ENCODE measurements around the gene KLF16. TPM values are rescaled to one million over a fixed set of nuclear protein-coding genes. Genes with fewer than 3 reads are reported as not detected.
A peak's percentile ranks its signal among the peaks of the same experiment; 100 is the strongest.

The KLF16 gene
- total and polyA plus RNA-seq, 2 experiments from 2014 or later, result 8.9 to 20.2 TPM

DNA sequence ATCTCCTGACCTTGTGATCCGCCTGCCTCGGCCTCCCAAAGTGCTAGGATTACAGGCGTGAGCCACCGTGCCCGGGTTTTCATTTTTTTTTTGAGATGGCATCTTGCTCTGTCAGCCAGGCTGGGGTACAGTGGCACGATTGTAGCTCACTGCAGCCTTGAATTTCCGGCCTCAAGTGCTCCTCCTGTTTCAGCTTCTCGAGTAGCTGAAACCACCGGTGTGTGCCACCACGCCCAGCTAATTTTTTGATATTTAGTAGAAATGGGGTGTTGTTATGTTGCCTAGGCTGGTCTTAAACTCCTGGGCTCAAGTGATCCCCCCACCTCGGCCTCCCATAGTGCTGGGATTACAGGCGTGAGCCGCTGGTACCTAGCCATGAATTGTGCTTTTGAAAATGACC, 47.7 kb upstream of the KLF16 start (continued):
- TF ChIP-seq, protein P1, sequence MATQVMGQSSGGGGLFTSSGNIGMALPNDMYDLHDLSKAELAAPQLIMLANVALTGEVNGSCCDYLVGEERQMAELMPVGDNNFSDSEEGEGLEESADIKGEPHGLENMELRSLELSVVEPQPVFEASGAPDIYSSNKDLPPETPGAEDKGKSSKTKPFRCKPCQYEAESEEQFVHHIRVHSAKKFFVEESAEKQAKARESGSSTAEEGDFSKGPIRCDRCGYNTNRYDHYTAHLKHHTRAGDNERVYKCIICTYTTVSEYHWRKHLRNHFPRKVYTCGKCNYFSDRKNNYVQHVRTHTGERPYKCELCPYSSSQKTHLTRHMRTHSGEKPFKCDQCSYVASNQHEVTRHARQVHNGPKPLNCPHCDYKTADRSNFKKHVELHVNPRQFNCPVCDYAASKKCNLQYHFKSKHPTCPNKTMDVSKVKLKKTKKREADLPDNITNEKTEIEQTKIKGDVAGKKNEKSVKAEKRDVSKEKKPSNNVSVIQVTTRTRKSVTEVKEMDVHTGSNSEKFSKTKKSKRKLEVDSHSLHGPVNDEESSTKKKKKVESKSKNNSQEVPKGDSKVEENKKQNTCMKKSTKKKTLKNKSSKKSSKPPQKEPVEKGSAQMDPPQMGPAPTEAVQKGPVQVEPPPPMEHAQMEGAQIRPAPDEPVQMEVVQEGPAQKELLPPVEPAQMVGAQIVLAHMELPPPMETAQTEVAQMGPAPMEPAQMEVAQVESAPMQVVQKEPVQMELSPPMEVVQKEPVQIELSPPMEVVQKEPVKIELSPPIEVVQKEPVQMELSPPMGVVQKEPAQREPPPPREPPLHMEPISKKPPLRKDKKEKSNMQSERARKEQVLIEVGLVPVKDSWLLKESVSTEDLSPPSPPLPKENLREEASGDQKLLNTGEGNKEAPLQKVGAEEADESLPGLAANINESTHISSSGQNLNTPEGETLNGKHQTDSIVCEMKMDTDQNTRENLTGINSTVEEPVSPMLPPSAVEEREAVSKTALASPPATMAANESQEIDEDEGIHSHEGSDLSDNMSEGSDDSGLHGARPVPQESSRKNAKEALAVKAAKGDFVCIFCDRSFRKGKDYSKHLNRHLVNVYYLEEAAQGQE (IDR thresholded peaks at IDR 0.05; ENCODE audit: unreplicated experiment), result no peak
- TF ChIP-seq JUNB (IDR thresholded peaks at IDR 0.05; ENCODE audit: unreplicated experiment) (no peak), POLR2AphosphoS5 (IDR thresholded peaks at IDR 0.05; ENCODE audit: low read depth) (no peak)
- TF ChIP-seq, protein P2, sequence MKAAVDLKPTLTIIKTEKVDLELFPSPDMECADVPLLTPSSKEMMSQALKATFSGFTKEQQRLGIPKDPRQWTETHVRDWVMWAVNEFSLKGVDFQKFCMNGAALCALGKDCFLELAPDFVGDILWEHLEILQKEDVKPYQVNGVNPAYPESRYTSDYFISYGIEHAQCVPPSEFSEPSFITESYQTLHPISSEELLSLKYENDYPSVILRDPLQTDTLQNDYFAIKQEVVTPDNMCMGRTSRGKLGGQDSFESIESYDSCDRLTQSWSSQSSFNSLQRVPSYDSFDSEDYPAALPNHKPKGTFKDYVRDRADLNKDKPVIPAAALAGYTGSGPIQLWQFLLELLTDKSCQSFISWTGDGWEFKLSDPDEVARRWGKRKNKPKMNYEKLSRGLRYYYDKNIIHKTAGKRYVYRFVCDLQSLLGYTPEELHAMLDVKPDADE (IDR thresholded peaks at IDR 0.05), result no peak

DNA sequence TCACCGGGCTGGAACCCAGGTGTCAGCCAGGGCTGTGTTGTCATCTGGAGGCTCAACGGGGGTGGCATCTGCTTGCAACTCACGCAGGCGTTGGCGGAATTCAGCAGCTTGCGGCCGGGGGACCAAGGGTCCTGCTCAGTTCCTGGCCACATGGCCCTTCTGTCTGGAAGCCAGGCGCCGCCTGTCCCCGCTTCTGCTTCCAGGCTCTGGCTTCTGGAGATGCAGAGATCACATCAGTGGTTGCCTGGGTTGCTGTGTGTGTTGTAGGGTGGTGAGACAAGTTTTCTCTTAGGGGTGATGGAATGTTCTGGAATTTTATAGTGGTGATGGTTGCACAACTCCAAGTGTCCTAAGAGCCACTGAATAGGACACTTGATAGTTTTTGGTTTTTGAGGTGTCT, 46.8 kb upstream of the KLF16 start:
- H3K4me1 Mint-ChIP-seq, result 0 out of 3 replicates have a peak, but pooled peaks cover 6% of the 10 kb centered on the region
- Histone ChIP-seq H3K4me3 (no peak overlapping the region), H3K4me1 (ENCODE audit: insufficient read depth) (peaks cover 3% of the 10 kb centered on the region; the same call in 1 of the 2 replicates), H3K27me3 (ENCODE audit: insufficient read depth) (no peaks in the 10 kb centered on the region), H3K4me2 (no peak overlapping the region), H3K79me2 (replicated peaks; ENCODE audit: insufficient read depth) (peaks cover 76% of the 10 kb centered on the region), H3F3A (replicated peaks; ENCODE audit: low read depth) (peaks cover 4% of the 10 kb centered on the region), H2AFZ (no peak overlapping the region), H3K27ac (ENCODE audit: low read depth) (no peak overlapping the region), H3K36me3 (ENCODE audit: insufficient read depth) (no peaks in the 10 kb centered on the region), H3K9me2 (ENCODE audit: insufficient read depth) (no peaks in the 10 kb centered on the region), H4K20me1 (replicated peaks; ENCODE audit: insufficient read depth) (peaks cover 7% of the 10 kb centered on the region)
- no peak for ATAC-seq
- DNase-seq (ENCODE audit: low spot score), result no peak
- peaks cover 18% of the 10 kb centered on the region for H3K36me3 Mint-ChIP-seq (ENCODE audit: low read depth)
- H3K9me3 Mint-ChIP-seq, result peaks cover 2% of the 10 kb centered on the region; the same call in 1 of the 3 replicates
- H3K4me3 Mint-ChIP-seq, result no peak overlapping the region; the same call in 2 of the 3 replicates
- peaks cover 11% of the 10 kb centered on the region for H3K27me3 Mint-ChIP-seq (ENCODE audit: insufficient read depth, low read depth, poor library complexity)
- peak overlapping the region; percentile 36; the same call in 1 of the 2 replicates for H3K27ac Mint-ChIP-seq
- no peak for TF ChIP-seq JUNB (IDR thresholded peaks at IDR 0.05; ENCODE audit: unreplicated experiment)
- no peak for TF ChIP-seq POLR2AphosphoS5 (IDR thresholded peaks at IDR 0.05; ENCODE audit: low read depth)
- TF ChIP-seq, protein P3, sequence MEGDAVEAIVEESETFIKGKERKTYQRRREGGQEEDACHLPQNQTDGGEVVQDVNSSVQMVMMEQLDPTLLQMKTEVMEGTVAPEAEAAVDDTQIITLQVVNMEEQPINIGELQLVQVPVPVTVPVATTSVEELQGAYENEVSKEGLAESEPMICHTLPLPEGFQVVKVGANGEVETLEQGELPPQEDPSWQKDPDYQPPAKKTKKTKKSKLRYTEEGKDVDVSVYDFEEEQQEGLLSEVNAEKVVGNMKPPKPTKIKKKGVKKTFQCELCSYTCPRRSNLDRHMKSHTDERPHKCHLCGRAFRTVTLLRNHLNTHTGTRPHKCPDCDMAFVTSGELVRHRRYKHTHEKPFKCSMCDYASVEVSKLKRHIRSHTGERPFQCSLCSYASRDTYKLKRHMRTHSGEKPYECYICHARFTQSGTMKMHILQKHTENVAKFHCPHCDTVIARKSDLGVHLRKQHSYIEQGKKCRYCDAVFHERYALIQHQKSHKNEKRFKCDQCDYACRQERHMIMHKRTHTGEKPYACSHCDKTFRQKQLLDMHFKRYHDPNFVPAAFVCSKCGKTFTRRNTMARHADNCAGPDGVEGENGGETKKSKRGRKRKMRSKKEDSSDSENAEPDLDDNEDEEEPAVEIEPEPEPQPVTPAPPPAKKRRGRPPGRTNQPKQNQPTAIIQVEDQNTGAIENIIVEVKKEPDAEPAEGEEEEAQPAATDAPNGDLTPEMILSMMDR (conservative IDR thresholded peaks at IDR 0.05; ENCODE audit: low read depth in 2 of 2), result no peak
- no peak for TF ChIP-seq EZH2 (IDR thresholded peaks at IDR 0.05; ENCODE audit: low read depth, unreplicated experiment)
- TF ChIP-seq EZH2phosphoT487 (IDR thresholded peaks at IDR 0.05; ENCODE audit: unreplicated experiment), result no peak
- TF ChIP-seq ZNF114 (CRISPR knock-in tag; IDR thresholded peaks at IDR 0.05), result no peak
- no peak for TF ChIP-seq CREB1 (CRISPR knock-in tag; IDR thresholded peaks at IDR 0.05; ENCODE audit: low read depth)
- TF ChIP-seq, protein P4, sequence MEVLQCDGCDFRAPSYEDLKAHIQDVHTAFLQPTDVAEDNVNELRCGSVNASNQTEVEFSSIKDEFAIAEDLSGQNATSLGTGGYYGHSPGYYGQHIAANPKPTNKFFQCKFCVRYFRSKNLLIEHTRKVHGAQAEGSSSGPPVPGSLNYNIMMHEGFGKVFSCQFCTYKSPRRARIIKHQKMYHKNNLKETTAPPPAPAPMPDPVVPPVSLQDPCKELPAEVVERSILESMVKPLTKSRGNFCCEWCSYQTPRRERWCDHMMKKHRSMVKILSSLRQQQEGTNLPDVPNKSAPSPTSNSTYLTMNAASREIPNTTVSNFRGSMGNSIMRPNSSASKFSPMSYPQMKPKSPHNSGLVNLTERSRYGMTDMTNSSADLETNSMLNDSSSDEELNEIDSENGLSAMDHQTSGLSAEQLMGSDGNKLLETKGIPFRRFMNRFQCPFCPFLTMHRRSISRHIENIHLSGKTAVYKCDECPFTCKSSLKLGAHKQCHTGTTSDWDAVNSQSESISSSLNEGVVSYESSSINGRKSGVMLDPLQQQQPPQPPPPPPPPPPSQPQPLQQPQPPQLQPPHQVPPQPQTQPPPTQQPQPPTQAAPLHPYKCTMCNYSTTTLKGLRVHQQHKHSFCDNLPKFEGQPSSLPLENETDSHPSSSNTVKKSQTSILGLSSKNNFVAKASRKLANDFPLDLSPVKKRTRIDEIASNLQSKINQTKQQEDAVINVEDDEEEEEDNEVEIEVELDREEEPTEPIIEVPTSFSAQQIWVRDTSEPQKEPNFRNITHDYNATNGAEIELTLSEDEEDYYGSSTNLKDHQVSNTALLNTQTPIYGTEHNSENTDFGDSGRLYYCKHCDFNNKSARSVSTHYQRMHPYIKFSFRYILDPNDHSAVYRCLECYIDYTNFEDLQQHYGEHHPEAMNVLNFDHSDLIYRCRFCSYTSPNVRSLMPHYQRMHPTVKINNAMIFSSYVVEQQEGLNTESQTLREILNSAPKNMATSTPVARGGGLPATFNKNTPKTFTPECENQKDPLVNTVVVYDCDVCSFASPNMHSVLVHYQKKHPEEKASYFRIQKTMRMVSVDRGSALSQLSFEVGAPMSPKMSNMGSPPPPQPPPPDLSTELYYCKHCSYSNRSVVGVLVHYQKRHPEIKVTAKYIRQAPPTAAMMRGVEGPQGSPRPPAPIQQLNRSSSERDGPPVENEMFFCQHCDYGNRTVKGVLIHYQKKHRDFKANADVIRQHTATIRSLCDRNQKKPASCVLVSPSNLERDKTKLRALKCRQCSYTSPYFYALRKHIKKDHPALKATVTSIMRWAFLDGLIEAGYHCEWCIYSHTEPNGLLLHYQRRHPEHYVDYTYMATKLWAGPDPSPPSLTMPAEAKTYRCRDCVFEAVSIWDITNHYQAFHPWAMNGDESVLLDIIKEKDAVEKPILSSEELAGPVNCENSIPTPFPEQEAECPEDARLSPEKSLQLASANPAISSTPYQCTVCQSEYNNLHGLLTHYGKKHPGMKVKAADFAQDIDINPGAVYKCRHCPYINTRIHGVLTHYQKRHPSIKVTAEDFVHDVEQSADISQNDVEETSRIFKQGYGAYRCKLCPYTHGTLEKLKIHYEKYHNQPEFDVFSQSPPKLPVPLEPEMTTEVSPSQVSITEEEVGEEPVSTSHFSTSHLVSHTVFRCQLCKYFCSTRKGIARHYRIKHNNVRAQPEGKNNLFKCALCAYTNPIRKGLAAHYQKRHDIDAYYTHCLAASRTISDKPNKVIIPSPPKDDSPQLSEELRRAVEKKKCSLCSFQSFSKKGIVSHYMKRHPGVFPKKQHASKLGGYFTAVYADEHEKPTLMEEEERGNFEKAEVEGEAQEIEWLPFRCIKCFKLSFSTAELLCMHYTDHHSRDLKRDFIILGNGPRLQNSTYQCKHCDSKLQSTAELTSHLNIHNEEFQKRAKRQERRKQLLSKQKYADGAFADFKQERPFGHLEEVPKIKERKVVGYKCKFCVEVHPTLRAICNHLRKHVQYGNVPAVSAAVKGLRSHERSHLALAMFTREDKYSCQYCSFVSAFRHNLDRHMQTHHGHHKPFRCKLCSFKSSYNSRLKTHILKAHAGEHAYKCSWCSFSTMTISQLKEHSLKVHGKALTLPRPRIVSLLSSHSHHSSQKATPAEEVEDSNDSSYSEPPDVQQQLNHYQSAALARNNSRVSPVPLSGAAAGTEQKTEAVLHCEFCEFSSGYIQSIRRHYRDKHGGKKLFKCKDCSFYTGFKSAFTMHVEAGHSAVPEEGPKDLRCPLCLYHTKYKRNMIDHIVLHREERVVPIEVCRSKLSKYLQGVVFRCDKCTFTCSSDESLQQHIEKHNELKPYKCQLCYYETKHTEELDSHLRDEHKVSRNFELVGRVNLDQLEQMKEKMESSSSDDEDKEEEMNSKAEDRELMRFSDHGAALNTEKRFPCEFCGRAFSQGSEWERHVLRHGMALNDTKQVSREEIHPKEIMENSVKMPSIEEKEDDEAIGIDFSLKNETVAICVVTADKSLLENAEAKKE (CRISPR knock-in tag; IDR thresholded peaks at IDR 0.05), result no peak
- no peak for TF ChIP-seq ZNF331 (CRISPR knock-in tag; IDR thresholded peaks at IDR 0.05; ENCODE audit: low read depth)

Data from GM23338 (cell line).